K562 (cell line): ENCODE results near the gene SLBP. TPM values are rescaled to one million over a fixed set of nuclear protein-coding genes. Genes with fewer than 3 reads are reported as not detected.

Source experiments
- BACH1 ChIP-seq: fragments of 200-800 bp; sonication (Bioruptor generic); IDR thresholded peaks from 2 replicates; pipeline ENCODE4 v1.6.1; 2016; ENCODE audit warnings: missing genetic modification characterization, missing compliant biosample characterization
- BHLHE40 ChIP-seq: IDR thresholded peaks from 2 replicates; pipeline ENCODE4 v1.6.1; 2011; ENCODE audit warnings: low read length, improper control_type of control experiment
- CBX3 ChIP-seq, 2 experiments: IDR thresholded peaks; 1 replicate in 1 of 2; 2 replicates in 1 of 2; pipeline ENCODE4 v1.6.1; 2012; ENCODE audit warnings: inconsistent platforms in 2 of 2, low read length in 2 of 2, borderline replicate concordance in 1 of 2, control low read depth in 1 of 2
- GTF2E2 ChIP-seq: fragments of 200-800 bp; sonication (Bioruptor generic); IDR thresholded peaks from 2 replicates; pipeline ENCODE4 v1.6.1; 2016; ENCODE audit warnings: missing genetic modification characterization, missing compliant biosample characterization
- HDGF ChIP-seq: fragments of 450-650 bp; IDR thresholded peaks from 2 replicates; pipeline ENCODE4 v1.6.1; 2016
- HMGN3 ChIP-seq: IDR thresholded peaks from 2 replicates; pipeline ENCODE4 v1.6.1; 2011; ENCODE audit warnings: borderline replicate concordance, low read depth, mild to moderate bottlenecking, mixed read lengths, low read length; ENCODE audit not compliant: insufficient read length; ENCODE audit errors: extremely low read depth
- JUN ChIP-seq, 2 experiments: sonication (generic) in 1 of 2; formaldehyde crosslinking in 1 of 2; IDR thresholded peaks; 2 replicates each; pipeline versions ENCODE4 v1.6.1 to v1.8.0; 2012 to 2022; ENCODE audit warnings: borderline replicate concordance in 2 of 2, mild to moderate bottlenecking in 2 of 2, improper control_type of control experiment in 1 of 2, low read depth in 1 of 2, low read length in 1 of 2, missing genetic modification reagents in 1 of 2
- MCM3 ChIP-seq: fragments of 450-650 bp; IDR thresholded peaks from 2 replicates; pipeline ENCODE4 v1.6.1; 2016
- SMAD4 ChIP-seq: fragments of 250-450 bp; sonication (Bioruptor Pico); conservative IDR thresholded peaks from 2 replicates; pipeline ENCODE4 v1.8.0; 2021; ENCODE audit warnings: inconsistent platforms, mild to moderate bottlenecking, moderate library complexity
- SRSF9 ChIP-seq: fragments of 200-400 bp; formaldehyde crosslinking; IDR thresholded peaks from 2 replicates; pipeline ENCODE4 v1.6.1; 2017; ENCODE audit warnings: low read depth, low read length, borderline replicate concordance
- TRIM25 ChIP-seq: fragments of 450-650 bp; IDR thresholded peaks from 2 replicates; pipeline ENCODE4 v1.7.0; 2016; ENCODE audit warnings: borderline replicate concordance
- ZBTB8A ChIP-seq: fragments of 450-650 bp; IDR thresholded peaks from 2 replicates; pipeline ENCODE4 v1.6.1; 2018; ENCODE audit warnings: mild to moderate bottlenecking, moderate library complexity; ENCODE audit not compliant: partially characterized antibody
- ZNF76 ChIP-seq: fragments of 250-450 bp; sonication (Bioruptor Pico); IDR thresholded peaks from 2 replicates; pipeline ENCODE4 v1.4.0; 2020; ENCODE audit warnings: mild to moderate bottlenecking, moderate library complexity, borderline replicate concordance
- ZZZ3 ChIP-seq: fragments of 450-650 bp; IDR thresholded peaks from 2 replicates; pipeline ENCODE4 v1.6.1; 2016; ENCODE audit warnings: antibody characterized with exemption, mild to moderate bottlenecking, moderate library complexity
- polyA plus RNA-seq, 8 experiments: library from polyadenylated mRNA; depleted of rRNA in 4 of 8; stranded (reverse) in 5 of 8; unstranded in 3 of 8; fragments of >200 nt; fragmentation: Nextera tagmentation in 2 of 8; fragmentation: Illumina TruSeq in 1 of 8; extraction: Ambion mirVana in 2 of 8; extraction: Trizol in 1 of 8; gene quantifications; 2 replicates each; pipeline versions ENCODE4 v1.2.1 to v1.2.3, GENCODE V29; 2011 to 2014; ENCODE audit warnings: inconsistent platforms in 1 of 8, missing spikeins in 1 of 8
- total RNA-seq, 7 experiments: library from RNA; depleted of rRNA in 6 of 7; stranded (reverse); fragments of >200 nt in 6 of 7; fragmentation: Illumina TruSeq in 2 of 7; extraction: Trizol in 2 of 7; gene quantifications; 2 replicates each; pipeline versions ENCODE4 v1.2.1 to v1.2.3, GENCODE V29; 2011 to 2021; ENCODE audit warnings: low replicate concordance in 1 of 7
- TF ChIP-seq, protein P1 (sequence below): fragments of 450-650 bp; IDR thresholded peaks from 2 replicates; pipeline ENCODE4 v1.6.1; 2016
- TF ChIP-seq, protein P2 (sequence below): fragments of 250-450 bp; sonication (Bioruptor Pico); IDR thresholded peaks from 2 replicates; pipeline ENCODE4 v1.5.0; 2021; ENCODE audit warnings: mild to moderate bottlenecking, moderate library complexity
- TF ChIP-seq, protein P3 (sequence below), 2 experiments: fragments of 450-650 bp; conservative IDR thresholded peaks; 2 replicates each; pipeline ENCODE4 v1.6.1; 2017; ENCODE audit warnings: mild to moderate bottlenecking in 2 of 2, moderate library complexity in 2 of 2
- TF ChIP-seq, protein P4 (sequence below): sonication (generic); formaldehyde crosslinking; IDR thresholded peaks from 2 replicates; pipeline ENCODE4 v1.9.0; 2022; ENCODE audit warnings: mild to moderate bottlenecking, missing genetic modification reagents

The SLBP gene
- total and polyA plus RNA-seq, 9 of the 15 experiments (the other 6 are each of a cell fraction or from before 2014, with no cell fraction given) = 49.4 to 221 (median 162) TPM

- TF ChIP-seq SMAD4 (CRISPR knock-in tag) (no peak), GTF2E2 (tag) (no peak), BHLHE40 (0 out of 2 replicates have a peak, but pooled peaks have one; percentile 27), ZNF76 (CRISPR knock-in tag) (no peak), JUN (IDR thresholded peaks at IDR 0.05; ENCODE audit: borderline replicate concordance, low read depth, low read length) (no peak), JUN (CRISPR knock-in tag; IDR thresholded peaks at IDR 0.05; ENCODE audit: borderline replicate concordance) (0 out of 2 replicates have a peak, but pooled peaks have one; percentile 13), SRSF9 (no peak), TRIM25 (0 out of 2 replicates have a peak, but pooled peaks have one; percentile 17), BACH1 (no peak), ZZZ3 (no peak), MCM3 (no peak), CBX3 (IDR thresholded peaks at IDR 0.05; ENCODE audit: borderline replicate concordance in 1 of 2, low read length in 2 of 2) (peak in 1 of 2 experiments; percentile 9; a peak in 1 of 3 replicates), HDGF (0 out of 2 replicates have a peak, but pooled peaks have one; percentile 57), ZBTB8A (no peak), HMGN3 (no peak)
- TF ChIP-seq, protein P1, sequence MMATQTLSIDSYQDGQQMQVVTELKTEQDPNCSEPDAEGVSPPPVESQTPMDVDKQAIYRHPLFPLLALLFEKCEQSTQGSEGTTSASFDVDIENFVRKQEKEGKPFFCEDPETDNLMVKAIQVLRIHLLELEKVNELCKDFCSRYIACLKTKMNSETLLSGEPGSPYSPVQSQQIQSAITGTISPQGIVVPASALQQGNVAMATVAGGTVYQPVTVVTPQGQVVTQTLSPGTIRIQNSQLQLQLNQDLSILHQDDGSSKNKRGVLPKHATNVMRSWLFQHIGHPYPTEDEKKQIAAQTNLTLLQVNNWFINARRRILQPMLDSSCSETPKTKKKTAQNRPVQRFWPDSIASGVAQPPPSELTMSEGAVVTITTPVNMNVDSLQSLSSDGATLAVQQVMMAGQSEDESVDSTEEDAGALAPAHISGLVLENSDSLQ = no peak
- TF ChIP-seq, protein P2, sequence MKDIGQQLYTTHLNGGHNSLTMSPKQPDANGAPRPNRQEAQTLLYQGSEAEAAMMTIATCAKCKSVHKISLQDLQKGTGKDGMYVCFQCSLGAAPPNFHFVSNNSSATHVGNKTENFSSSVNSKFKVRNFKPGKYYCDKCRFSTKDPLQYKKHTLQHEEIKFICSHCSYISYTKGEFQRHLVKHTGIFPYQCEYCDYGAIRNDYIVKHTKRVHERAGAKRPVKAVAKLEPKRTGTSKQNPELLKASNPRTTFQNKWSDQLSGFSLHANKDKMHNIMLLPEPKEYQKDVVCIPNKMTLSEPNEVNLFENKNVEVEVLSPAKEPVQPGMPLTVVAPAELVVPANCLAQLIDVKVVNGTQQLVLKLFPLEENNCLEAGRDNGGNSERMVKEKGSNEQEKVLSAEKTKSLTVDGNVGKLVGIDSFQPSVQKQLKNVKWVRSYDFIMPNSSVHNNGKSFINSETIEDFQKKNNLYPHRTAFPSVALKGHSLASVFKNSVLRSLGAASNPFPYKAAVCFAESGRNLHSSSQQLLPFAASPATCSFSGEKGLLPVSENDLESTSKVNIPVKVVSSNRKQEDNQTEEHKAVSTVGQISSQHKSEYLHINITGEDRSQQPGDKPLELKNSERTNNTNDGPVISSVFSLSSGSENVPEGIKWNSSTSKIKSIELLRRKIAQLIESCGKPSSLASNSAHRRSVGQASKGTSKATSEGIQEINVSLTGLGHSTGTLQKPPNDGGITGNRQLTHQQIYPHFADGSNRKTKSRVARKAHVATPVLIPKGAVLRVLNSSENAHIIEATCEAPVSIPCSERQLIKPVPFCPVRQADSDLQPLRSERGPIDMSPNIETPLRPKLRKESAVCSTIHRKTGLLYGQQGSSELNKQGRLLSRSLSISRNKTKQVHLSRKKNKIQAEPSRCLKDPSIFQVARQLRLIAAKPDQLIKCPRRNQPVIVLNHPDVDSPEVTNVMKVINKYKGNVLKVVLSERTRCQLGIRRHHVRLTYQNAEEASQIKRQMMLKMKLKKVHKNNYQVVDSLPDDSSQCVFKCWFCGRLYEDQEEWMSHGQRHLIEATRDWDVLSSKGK (CRISPR knock-in tag) = no peak
- TF ChIP-seq, protein P3, sequence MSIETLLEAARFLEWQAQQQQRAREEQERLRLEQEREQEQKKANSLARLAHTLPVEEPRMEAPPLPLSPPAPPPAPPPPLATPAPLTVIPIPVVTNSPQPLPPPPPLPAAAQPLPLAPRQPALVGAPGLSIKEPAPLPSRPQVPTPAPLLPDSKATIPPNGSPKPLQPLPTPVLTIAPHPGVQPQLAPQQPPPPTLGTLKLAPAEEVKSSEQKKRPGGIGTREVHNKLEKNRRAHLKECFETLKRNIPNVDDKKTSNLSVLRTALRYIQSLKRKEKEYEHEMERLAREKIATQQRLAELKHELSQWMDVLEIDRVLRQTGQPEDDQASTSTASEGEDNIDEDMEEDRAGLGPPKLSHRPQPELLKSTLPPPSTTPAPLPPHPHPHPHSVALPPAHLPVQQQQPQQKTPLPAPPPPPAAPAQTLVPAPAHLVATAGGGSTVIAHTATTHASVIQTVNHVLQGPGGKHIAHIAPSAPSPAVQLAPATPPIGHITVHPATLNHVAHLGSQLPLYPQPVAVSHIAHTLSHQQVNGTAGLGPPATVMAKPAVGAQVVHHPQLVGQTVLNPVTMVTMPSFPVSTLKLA (conservative IDR thresholded peaks at IDR 0.05) = peak in 1 of 2 experiments; percentile 67; a peak in 3 of 4 replicates
- TF ChIP-seq, protein P4, sequence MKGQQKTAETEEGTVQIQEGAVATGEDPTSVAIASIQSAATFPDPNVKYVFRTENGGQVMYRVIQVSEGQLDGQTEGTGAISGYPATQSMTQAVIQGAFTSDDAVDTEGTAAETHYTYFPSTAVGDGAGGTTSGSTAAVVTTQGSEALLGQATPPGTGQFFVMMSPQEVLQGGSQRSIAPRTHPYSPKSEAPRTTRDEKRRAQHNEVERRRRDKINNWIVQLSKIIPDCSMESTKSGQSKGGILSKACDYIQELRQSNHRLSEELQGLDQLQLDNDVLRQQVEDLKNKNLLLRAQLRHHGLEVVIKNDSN = peak; percentile 36; the same call in 1 of the 2 replicates
These were observed 1.0 kb downstream of the SLBP start (continued) for GRCh38 chr4:1711055-1711570.
